Measurements from ENCODE around the gene DSCAML1. TPM values are rescaled to one million over a fixed set of nuclear protein-coding genes. Genes with fewer than 3 reads are reported as not detected.

DSCAML1 gene
- total and polyA plus RNA-seq, 2 of the 8 experiments (the other 6 are each of a cell fraction or from before 2014, with no cell fraction given), result 0.19 to 0.24 TPM

DNA sequence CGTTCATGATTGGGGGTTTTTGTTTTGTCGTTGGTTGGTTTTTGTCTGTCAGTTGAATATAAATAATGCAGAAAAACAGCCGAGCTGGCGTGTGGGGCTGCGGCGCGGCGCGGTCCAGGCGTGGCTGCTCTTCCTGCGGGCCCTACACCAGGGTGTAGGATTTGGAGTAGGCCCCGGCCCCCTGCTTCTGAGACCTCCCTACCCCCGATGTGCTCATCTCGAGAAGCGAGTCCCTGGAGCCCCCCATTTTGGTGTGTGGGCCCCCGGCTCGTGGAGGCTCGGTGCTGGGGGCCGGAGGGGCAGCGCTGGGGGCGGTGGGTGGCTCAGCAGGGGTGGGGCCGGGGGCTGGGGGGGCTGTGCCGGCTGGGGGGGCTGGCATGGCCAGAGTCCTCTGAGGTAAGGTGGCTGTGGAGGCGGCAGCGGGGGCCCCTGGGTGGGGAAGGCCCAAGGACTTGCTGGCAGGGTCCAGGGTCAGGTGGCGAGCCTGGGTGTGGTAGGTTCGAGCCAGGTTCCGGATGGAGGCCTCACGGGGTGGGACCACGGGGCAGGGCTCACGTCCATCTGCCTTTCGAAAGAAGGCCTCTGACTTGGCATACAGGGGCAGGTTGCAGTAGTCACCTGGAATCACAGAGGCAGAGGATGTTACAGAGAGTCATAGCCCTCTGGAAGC, 368.7 kb downstream of the DSCAML1 start (continued):
- TF ChIP-seq SIN3A (conservative IDR thresholded peaks at IDR 0.05 in 1 of 2, IDR thresholded peaks at IDR 0.05 in 1 of 2; ENCODE audit: low read depth in 1 of 2, low read length in 2 of 2), result no peak
- TF ChIP-seq RNF2 (IDR thresholded peaks at IDR 0.05; ENCODE audit: borderline replicate concordance, low read depth, low read length, missing control alignments, poor library complexity, severe bottlenecking), result no peak
- TF ChIP-seq RAD21 (IDR thresholded peaks at IDR 0.05 in 1 of 2, conservative IDR thresholded peaks at IDR 0.05 in 1 of 2; ENCODE audit: low read depth in 2 of 2, low read length in 2 of 2), result no peak
- no peak for TF ChIP-seq EP300 (IDR thresholded peaks at IDR 0.05; ENCODE audit: borderline replicate concordance in 1 of 2, low read depth in 2 of 2, low read length in 2 of 2)
- TF ChIP-seq, protein P1, sequence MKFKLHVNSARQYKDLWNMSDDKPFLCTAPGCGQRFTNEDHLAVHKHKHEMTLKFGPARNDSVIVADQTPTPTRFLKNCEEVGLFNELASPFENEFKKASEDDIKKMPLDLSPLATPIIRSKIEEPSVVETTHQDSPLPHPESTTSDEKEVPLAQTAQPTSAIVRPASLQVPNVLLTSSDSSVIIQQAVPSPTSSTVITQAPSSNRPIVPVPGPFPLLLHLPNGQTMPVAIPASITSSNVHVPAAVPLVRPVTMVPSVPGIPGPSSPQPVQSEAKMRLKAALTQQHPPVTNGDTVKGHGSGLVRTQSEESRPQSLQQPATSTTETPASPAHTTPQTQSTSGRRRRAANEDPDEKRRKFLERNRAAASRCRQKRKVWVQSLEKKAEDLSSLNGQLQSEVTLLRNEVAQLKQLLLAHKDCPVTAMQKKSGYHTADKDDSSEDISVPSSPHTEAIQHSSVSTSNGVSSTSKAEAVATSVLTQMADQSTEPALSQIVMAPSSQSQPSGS (IDR thresholded peaks at IDR 0.05; ENCODE audit: low read length), result no peak
- no peak for TF ChIP-seq CHD2 (IDR thresholded peaks at IDR 0.05; ENCODE audit: low read length)
- no peak for TF ChIP-seq HDAC6 (IDR thresholded peaks at IDR 0.05; ENCODE audit: low read depth, low read length)

Measured in H1 (cell line).